Measurements from ENCODE around the gene NUDT3. TPM values are rescaled to one million over a fixed set of nuclear protein-coding genes. Genes with fewer than 3 reads are reported as not detected.

The NUDT3 gene
- total and polyA plus RNA-seq, 2 experiments from 2014 or later = 12.1 to 31.1 TPM

GRCh38 chr6:34416877-34417371, 24.5 kb upstream of the NUDT3 start:
- DNase-seq (ENCODE audit: low spot score) (no peak), ATAC-seq (peak; percentile 7; the same call in 1 of the 3 replicates)
- no peaks in the 10 kb centered on the region for H3K9me2 ChIP-seq (ENCODE audit: insufficient read depth)
- peaks cover 48% of the 10 kb centered on the region for H4K20me1 ChIP-seq (replicated peaks; ENCODE audit: insufficient read depth)
- H2AFZ ChIP-seq = no peak overlapping the region
- peaks cover 74% of the 10 kb centered on the region for H3K36me3 Mint-ChIP-seq (ENCODE audit: low read depth)
- no peak for TF ChIP-seq CTCF (conservative IDR thresholded peaks at IDR 0.05; ENCODE audit: low read depth in 2 of 2)
- no peak for TF ChIP-seq CREB1 (CRISPR knock-in tag; IDR thresholded peaks at IDR 0.05; ENCODE audit: low read depth)
- no peak for TF ChIP-seq STAT1 (IDR thresholded peaks at IDR 0.05; ENCODE audit: unreplicated experiment)
- no peak for TF ChIP-seq REST (IDR thresholded peaks at IDR 0.05; ENCODE audit: unreplicated experiment)
- peak; percentile 14; the same call in 1 of the 2 replicates for TF ChIP-seq POLR2AphosphoS5 (IDR thresholded peaks at IDR 0.05; ENCODE audit: low read depth)
- TF ChIP-seq NANOG (IDR thresholded peaks at IDR 0.05; ENCODE audit: borderline replicate concordance) = no peak
- no peak overlapping the region for H3K4me3 ChIP-seq
- H3K27ac Mint-ChIP-seq = no peak overlapping the region
- H3K9me3 Mint-ChIP-seq = no peaks in the 10 kb centered on the region; the same call in 2 of the 3 replicates
- H3K27me3 ChIP-seq (ENCODE audit: insufficient read depth) = no peaks in the 10 kb centered on the region
- H3K4me2 ChIP-seq = no peak overlapping the region
- H3K27me3 Mint-ChIP-seq (ENCODE audit: insufficient read depth, low read depth, poor library complexity) = peaks cover 12% of the 10 kb centered on the region
- peaks cover 55% of the 10 kb centered on the region for H3K36me3 ChIP-seq (ENCODE audit: insufficient read depth)
- H3K79me2 ChIP-seq (replicated peaks; ENCODE audit: insufficient read depth) = peaks cover 26% of the 10 kb centered on the region
- H3K4me3 Mint-ChIP-seq = no peak overlapping the region
- H3K27ac ChIP-seq (ENCODE audit: low read depth) = peak overlapping the region; percentile 85; the same call in 1 of the 2 replicates
- no peaks in the 10 kb centered on the region for H3K4me1 ChIP-seq (ENCODE audit: insufficient read depth)
- peaks cover 10% of the 10 kb centered on the region; the same call in 2 of the 3 replicates for H3K4me1 Mint-ChIP-seq
- H3F3A ChIP-seq (replicated peaks; ENCODE audit: low read depth) = peaks cover 58% of the 10 kb centered on the region

GRCh38 chr6:34414999-34415858, 22.8 kb upstream of the NUDT3 start:
- peaks cover 39% of the 10 kb centered on the region for H3K36me3 ChIP-seq (ENCODE audit: insufficient read depth)
- H3K4me3 ChIP-seq = no peak overlapping the region
- H4K20me1 ChIP-seq (replicated peaks; ENCODE audit: insufficient read depth) = peaks cover 47% of the 10 kb centered on the region; the same call in 1 of the 2 replicates
- Mint-ChIP-seq H3K4me1 (peaks cover 3% of the 10 kb centered on the region; the same call in 1 of the 3 replicates), H3K4me3 (no peak overlapping the region), H3K9me3 (no peaks in the 10 kb centered on the region; the same call in 2 of the 3 replicates), H3K36me3 (ENCODE audit: low read depth) (peaks cover 57% of the 10 kb centered on the region), H3K27ac (peak overlapping the region; percentile 67; the same call in 1 of the 2 replicates), H3K27me3 (ENCODE audit: insufficient read depth, low read depth, poor library complexity) (peaks cover 5% of the 10 kb centered on the region)
- peaks cover 46% of the 10 kb centered on the region for H3F3A ChIP-seq (replicated peaks; ENCODE audit: low read depth)
- no peak overlapping the region for H2AFZ ChIP-seq
- peak overlapping the region; percentile 64 for H3K27ac ChIP-seq (ENCODE audit: low read depth)
- TF ChIP-seq POLR2AphosphoS5 (IDR thresholded peaks at IDR 0.05; ENCODE audit: low read depth) = peak; percentile 9; the same call in 1 of the 2 replicates
- no peak for TF ChIP-seq ZNF114 (CRISPR knock-in tag; IDR thresholded peaks at IDR 0.05)
- TF ChIP-seq CTCF (conservative IDR thresholded peaks at IDR 0.05; ENCODE audit: low read depth in 2 of 2) = peak; percentile 28 to 47; a peak in 3 of 4 replicates
- TF ChIP-seq NANOG (IDR thresholded peaks at IDR 0.05; ENCODE audit: borderline replicate concordance) = no peak
- ATAC-seq (peak; percentile 21), DNase-seq (ENCODE audit: low spot score) (peak; percentile 33)
- H3K4me1 ChIP-seq (ENCODE audit: insufficient read depth) = no peaks in the 10 kb centered on the region
- no peaks in the 10 kb centered on the region for H3K9me2 ChIP-seq (ENCODE audit: insufficient read depth)
- peaks cover 9% of the 10 kb centered on the region for H3K79me2 ChIP-seq (replicated peaks; ENCODE audit: insufficient read depth)
- no peak overlapping the region for H3K4me2 ChIP-seq
- no peaks in the 10 kb centered on the region for H3K27me3 ChIP-seq (ENCODE audit: insufficient read depth)
